IMR-90 (cell line): ENCODE results near the gene PARP16. TPM values are rescaled to one million over a fixed set of nuclear protein-coding genes. Genes with fewer than 3 reads are reported as not detected.

Experiments used
- ATAC-seq: fragments of 200-7000 bp; cut with Tn5 transposase; 2 replicates; pipeline ENCODE4 v1.9.1; 2020; ENCODE audit warnings: low read depth, mild to moderate bottlenecking, moderate library complexity
- BruUV-seq: library from RNA; stranded (reverse); fragments of 400-500 nt; replicated peaks from 2 replicates; lab custom pipeline; 2021; lab: Mats Ljungman, UMichigan
- CTCF ChIA-PET: fragments of 300-600 bp; formaldehyde crosslinking; extraction: SDS; loops from one replicate; lab custom pipeline; 2021; ENCODE audit warnings: antibody characterized with exemption; lab: Yijun Ruan, JAX
- POLR2A ChIA-PET: fragments of 300-600 bp; sonication (Branson Sonifier 250); formaldehyde crosslinking; loops from one replicate; lab custom pipeline; 2022; ENCODE audit warnings: antibody characterized with exemption; ENCODE audit not compliant: unreplicated experiment; lab: Charles Lee
- DNase-seq: peaks from one replicate; pipeline ENCODE4 v3.0.0; 2013
- H2AFZ ChIP-seq: replicated peaks from 2 replicates; pipeline ENCODE3; 2013; ENCODE audit warnings: low read length, mild to moderate bottlenecking; ENCODE audit not compliant: poor library complexity
- H2AK5ac ChIP-seq: 2 replicates; pipeline ENCODE4 v1.6.1; 2013; ENCODE audit warnings: low read depth, low read length, inconsistent platforms
- H2AK9ac ChIP-seq: replicated peaks from 2 replicates; pipeline ENCODE3; 2013; ENCODE audit warnings: mild to moderate bottlenecking, low read depth, low read length, moderate library complexity; ENCODE audit not compliant: poor library complexity
- H2BK120ac ChIP-seq: 2 replicates; pipeline ENCODE4 v1.6.1; 2013; ENCODE audit warnings: low read depth, low read length, inconsistent platforms
- H2BK15ac ChIP-seq: 3 replicates; pipeline ENCODE4 v1.6.1; 2013; ENCODE audit warnings: low read depth, low read length, inconsistent platforms
- H2BK20ac ChIP-seq: 2 replicates; pipeline ENCODE4 v1.6.1; 2013; ENCODE audit warnings: low read depth, mild to moderate bottlenecking, inconsistent platforms, low read length, moderate library complexity
- H2BK5ac ChIP-seq: 2 replicates; pipeline ENCODE4 v1.6.1; 2013; ENCODE audit warnings: mild to moderate bottlenecking, low read depth, low read length, inconsistent platforms; ENCODE audit not compliant: poor library complexity, severe bottlenecking
- H3K14ac ChIP-seq: replicated peaks from 2 replicates; pipeline ENCODE4 v1.6.1; 2013; ENCODE audit warnings: low read depth, low read length, inconsistent platforms
- H3K18ac ChIP-seq: 2 replicates; pipeline ENCODE4 v1.6.1; 2013; ENCODE audit warnings: low read depth, low read length, control low read depth
- H3K23ac ChIP-seq: 2 replicates; pipeline ENCODE4 v1.6.1; 2013; ENCODE audit warnings: low read depth, low read length, inconsistent platforms
- H3K27ac ChIP-seq: 2 replicates; pipeline ENCODE4 v1.5.1; 2013; ENCODE audit warnings: mild to moderate bottlenecking, control low read depth, low read length; ENCODE audit not compliant: insufficient read depth
- H3K27me3 ChIP-seq: 2 replicates; pipeline ENCODE4 v1.6.1; 2013; ENCODE audit warnings: low read length; ENCODE audit not compliant: control insufficient read depth, insufficient read depth
- H3K36me3 ChIP-seq: 2 replicates; pipeline ENCODE4 v1.6.1; 2013; ENCODE audit warnings: low read length, mixed read lengths; ENCODE audit not compliant: control insufficient read depth, insufficient read depth
- H3K4ac ChIP-seq: 2 replicates; pipeline ENCODE4 v1.6.1; 2013; ENCODE audit warnings: low read depth, low read length, inconsistent platforms
- H3K4me1 ChIP-seq: 2 replicates; pipeline ENCODE4 v1.6.1; 2013; ENCODE audit warnings: low read length, mixed read lengths; ENCODE audit not compliant: control insufficient read depth, insufficient read depth
- H3K4me2 ChIP-seq: 2 replicates; pipeline ENCODE4 v1.6.1; 2013; ENCODE audit warnings: low read depth, mild to moderate bottlenecking, control low read depth, low read length, moderate library complexity
- H3K4me3 ChIP-seq: 2 replicates; pipeline ENCODE4 v1.5.1; 2013; ENCODE audit warnings: low read depth, mild to moderate bottlenecking, control low read depth, low read length, moderate library complexity; ENCODE audit not compliant: insufficient read depth
- H3K56ac ChIP-seq: 2 replicates; pipeline ENCODE4 v1.6.1; 2013; ENCODE audit warnings: low read length, inconsistent platforms; ENCODE audit not compliant: insufficient read depth; ENCODE audit errors: extremely low read depth
- H3K79me1 ChIP-seq, 2 experiments: 2 replicates each; pipeline ENCODE4 v1.6.1; 2013; ENCODE audit warnings: low read length in 2 of 2, inconsistent platforms in 1 of 2, low read depth in 1 of 2
- H3K9ac ChIP-seq: 2 replicates; pipeline ENCODE4 v1.6.1; 2013; ENCODE audit warnings: low read depth, low read length, control low read depth
- H3K9me1 ChIP-seq: 2 replicates; pipeline ENCODE4 v1.6.1; 2013; ENCODE audit warnings: low read length, inconsistent platforms; ENCODE audit not compliant: insufficient read depth
- H3K9me3 ChIP-seq: 2 replicates; pipeline ENCODE4 v1.6.1; 2013; ENCODE audit warnings: low read length; ENCODE audit not compliant: control insufficient read depth, insufficient read depth
- H4K20me1 ChIP-seq: 2 replicates; pipeline ENCODE4 v1.6.1; 2013; ENCODE audit warnings: low read length, inconsistent platforms; ENCODE audit not compliant: insufficient read depth
- H4K5ac ChIP-seq: 2 replicates; pipeline ENCODE4 v1.6.1; 2013; ENCODE audit warnings: mild to moderate bottlenecking, low read depth, low read length, control low read depth
- H4K8ac ChIP-seq, 2 experiments: 2 replicates each; pipeline ENCODE4 v1.6.1; 2013; ENCODE audit warnings: low read depth in 2 of 2, low read length in 2 of 2, control low read depth in 1 of 2, inconsistent platforms in 1 of 2
- H4K91ac ChIP-seq: 2 replicates; pipeline ENCODE4 v1.6.1; 2013; ENCODE audit warnings: low read depth, low read length, inconsistent platforms; ENCODE audit not compliant: insufficient read depth
- BHLHE40 ChIP-seq: fragments of 150-350 bp; IDR thresholded peaks from 2 replicates; pipeline ENCODE4 v1.6.1; 2016; ENCODE audit warnings: mild to moderate bottlenecking, low read depth, low read length
- CEBPB ChIP-seq: IDR thresholded peaks from 2 replicates; pipeline ENCODE4 v1.6.1; 2012; ENCODE audit warnings: low read depth, low read length, improper control_type of control experiment
- CTCF ChIP-seq: conservative IDR thresholded peaks from 2 replicates; pipeline ENCODE4 v1.5.1; 2012; ENCODE audit warnings: mild to moderate bottlenecking, low read depth, low read length, improper control_type of control experiment
- FOS ChIP-seq: fragments of 150-350 bp; IDR thresholded peaks from 2 replicates; pipeline ENCODE4 v1.6.1; 2016; ENCODE audit warnings: low read depth, low read length
- MXI1 ChIP-seq: IDR thresholded peaks from 2 replicates; pipeline ENCODE4 v1.6.1; 2012; ENCODE audit warnings: low read depth, mild to moderate bottlenecking, low read length, moderate library complexity, borderline replicate concordance
- NFE2L2 ChIP-seq: fragments of 150-350 bp; IDR thresholded peaks from 2 replicates; pipeline ENCODE4 v1.6.1; 2016; ENCODE audit warnings: low read depth, mild to moderate bottlenecking, low read length
- POLR2A ChIP-seq: IDR thresholded peaks from 2 replicates; pipeline ENCODE4 v1.6.1; 2012; ENCODE audit warnings: mild to moderate bottlenecking, low read depth, low read length
- SMC3 ChIP-seq: fragments of 150-350 bp; IDR thresholded peaks from 2 replicates; pipeline ENCODE4 v1.6.1; 2016; ENCODE audit warnings: low read depth, mild to moderate bottlenecking, antibody characterized with exemption, low read length, moderate library complexity
- USF2 ChIP-seq: fragments of 150-350 bp; IDR thresholded peaks from 2 replicates; pipeline ENCODE4 v1.6.1; 2017; ENCODE audit warnings: mild to moderate bottlenecking, antibody characterized with exemption, low read length, low read depth
- WGBS, 2 experiments: methylation state at CpG; one replicate each; pipeline versions ENCODE4 v1.1.5 to v1.1.7; 2013; ENCODE audit warnings: missing lambda C conversion rate in 2 of 2; ENCODE audit not compliant: insufficient read length in 1 of 2; ENCODE audit errors: extremely low coverage in 2 of 2; 5-methylcytosine and 5-hydroxymethylcytosine counted together
- dilution Hi-C: fragments of 300-500 bp; cut with HindIII; formaldehyde crosslinking; loops from one replicate; pipeline ENCODE4 v1.14.3; 2018; ENCODE audit warnings: low sequenced_read_pairs; ENCODE audit not compliant: unreplicated experiment
- in situ Hi-C: fragments of 300-500 bp; cut with MboI; formaldehyde crosslinking; loops from 3 replicates; pipeline ENCODE4 v1.14.3; 2019; ENCODE audit warnings: low sequenced_read_pairs, inconsistent platforms, mixed read lengths
- intact Hi-C: fragments of 100-400 bp; cut with micrococcal nuclease; formaldehyde crosslinking; loops from 2 replicates; pipeline ENCODE4 v1.10.0; 2022
- polyA plus RNA-seq, 3 experiments: library from polyadenylated mRNA; depleted of rRNA; stranded (reverse); fragments of >200 nt; gene quantifications; 2 replicates each; pipeline ENCODE4 v1.2.3, GENCODE V29; 2012; ENCODE audit warnings: low replicate concordance in 1 of 3
- total RNA-seq: library from RNA; depleted of rRNA; stranded (reverse); fragments of >200 nt; gene quantifications from 2 replicates; pipeline ENCODE4 v1.2.3, GENCODE V29; 2012

The PARP16 gene
- total and polyA plus RNA-seq, 2 of the 4 experiments (the other 2 are of a cell fraction): 1.3 to 5.0 TPM

- dilution Hi-C loops (no loop called here), intact Hi-C loops (no loop called here), in situ Hi-C loops (no loop called here)
- H4K20me1 ChIP-seq: no peaks in the 10 kb centered on the region
- no CpG with 5 or more reads among the region's 5 CpGs for WGBS, 2 experiments
- H3K56ac ChIP-seq: no peak overlapping the region
- ChIA-PET POLR2A (no interaction called here), CTCF (interaction anchor here (1.0 kb wide), 1 partner anchor 12 kb away, joined by 3 read pairs; no protein-coding TSS in a partner anchor)
- no peak overlapping the region for H3K4me3 ChIP-seq
- no peak overlapping the region for H3K4me2 ChIP-seq
- H4K8ac ChIP-seq: no peak overlapping the region
- H3K4ac ChIP-seq: no peak overlapping the region
- H4K5ac ChIP-seq: no peak overlapping the region
- H3K27me3 ChIP-seq: no peaks in the 10 kb centered on the region
- DNase-seq: no peak
- no peaks in the 10 kb centered on the region for H3K9me3 ChIP-seq
- no peak overlapping the region for H2BK120ac ChIP-seq
- no peak overlapping the region for H3K9ac ChIP-seq
- no peak overlapping the region for H3K23ac ChIP-seq
- H3K4me1 ChIP-seq: no peaks in the 10 kb centered on the region
- H2BK15ac ChIP-seq: no peak overlapping the region
- H2AK9ac ChIP-seq: no peak overlapping the region
- H4K91ac ChIP-seq: no peak overlapping the region
- no TSS peak for BruUV-seq
- no peak overlapping the region for H2AK5ac ChIP-seq
- no peak overlapping the region for H2BK5ac ChIP-seq
- no peak overlapping the region for H3K27ac ChIP-seq
- no peak overlapping the region for H2BK20ac ChIP-seq
- no peak overlapping the region for H3K18ac ChIP-seq
- no peak overlapping the region for H3K14ac ChIP-seq
- ATAC-seq: no peak
- no peaks in the 10 kb centered on the region for H3K9me1 ChIP-seq
- no peak overlapping the region for H2AFZ ChIP-seq
- H3K36me3 ChIP-seq: no peaks in the 10 kb centered on the region
- no peaks in the 10 kb centered on the region for H3K79me1 ChIP-seq
- TF ChIP-seq BHLHE40 (no peak), CEBPB (peak; percentile 73), POLR2A (no peak), USF2 (no peak), SMC3 (no peak), NFE2L2 (no peak), CTCF (no peak), FOS (no peak), MXI1 (no peak)
Observed at GRCh38 chr15:65233696-65234095, 53.0 kb downstream of the PARP16 start.
